IMR-90 (cell line): ENCODE measurements around the gene MTIF2. TPM values are rescaled to one million over a fixed set of nuclear protein-coding genes. Genes with fewer than 3 reads are reported as not detected.

Source experiments
- ATAC-seq: fragments of 200-7000 bp; cut with Tn5 transposase; 2 replicates; pipeline ENCODE4 v1.9.1; 2020; ENCODE audit warnings: low read depth, mild to moderate bottlenecking, moderate library complexity
- BruUV-seq: library from RNA; stranded (reverse); fragments of 400-500 nt; replicated peaks from 2 replicates; lab custom pipeline; 2021; lab: Mats Ljungman, UMichigan
- CTCF ChIA-PET: fragments of 300-600 bp; formaldehyde crosslinking; extraction: SDS; loops from one replicate; lab custom pipeline; 2021; ENCODE audit warnings: antibody characterized with exemption; lab: Yijun Ruan, JAX
- POLR2A ChIA-PET: fragments of 300-600 bp; sonication (Branson Sonifier 250); formaldehyde crosslinking; loops from one replicate; lab custom pipeline; 2022; ENCODE audit warnings: antibody characterized with exemption; ENCODE audit not compliant: unreplicated experiment; lab: Charles Lee
- DNase-seq: peaks from one replicate; pipeline ENCODE4 v3.0.0; 2013
- H2AFZ ChIP-seq: replicated peaks from 2 replicates; pipeline ENCODE3; 2013; ENCODE audit warnings: low read length, mild to moderate bottlenecking; ENCODE audit not compliant: poor library complexity
- H2AK5ac ChIP-seq: 2 replicates; pipeline ENCODE4 v1.6.1; 2013; ENCODE audit warnings: low read depth, low read length, inconsistent platforms
- H2AK9ac ChIP-seq: replicated peaks from 2 replicates; pipeline ENCODE3; 2013; ENCODE audit warnings: mild to moderate bottlenecking, low read depth, low read length, moderate library complexity; ENCODE audit not compliant: poor library complexity
- H2BK120ac ChIP-seq: 2 replicates; pipeline ENCODE4 v1.6.1; 2013; ENCODE audit warnings: low read depth, low read length, inconsistent platforms
- H2BK15ac ChIP-seq: 3 replicates; pipeline ENCODE4 v1.6.1; 2013; ENCODE audit warnings: low read depth, low read length, inconsistent platforms
- H2BK20ac ChIP-seq: 2 replicates; pipeline ENCODE4 v1.6.1; 2013; ENCODE audit warnings: low read depth, mild to moderate bottlenecking, inconsistent platforms, low read length, moderate library complexity
- H2BK5ac ChIP-seq: 2 replicates; pipeline ENCODE4 v1.6.1; 2013; ENCODE audit warnings: mild to moderate bottlenecking, low read depth, low read length, inconsistent platforms; ENCODE audit not compliant: poor library complexity, severe bottlenecking
- H3K14ac ChIP-seq: replicated peaks from 2 replicates; pipeline ENCODE4 v1.6.1; 2013; ENCODE audit warnings: low read depth, low read length, inconsistent platforms
- H3K18ac ChIP-seq: 2 replicates; pipeline ENCODE4 v1.6.1; 2013; ENCODE audit warnings: low read depth, low read length, control low read depth
- H3K23ac ChIP-seq: 2 replicates; pipeline ENCODE4 v1.6.1; 2013; ENCODE audit warnings: low read depth, low read length, inconsistent platforms
- H3K27ac ChIP-seq: 2 replicates; pipeline ENCODE4 v1.5.1; 2013; ENCODE audit warnings: mild to moderate bottlenecking, control low read depth, low read length; ENCODE audit not compliant: insufficient read depth
- H3K27me3 ChIP-seq: 2 replicates; pipeline ENCODE4 v1.6.1; 2013; ENCODE audit warnings: low read length; ENCODE audit not compliant: control insufficient read depth, insufficient read depth
- H3K36me3 ChIP-seq: 2 replicates; pipeline ENCODE4 v1.6.1; 2013; ENCODE audit warnings: low read length, mixed read lengths; ENCODE audit not compliant: control insufficient read depth, insufficient read depth
- H3K4ac ChIP-seq: 2 replicates; pipeline ENCODE4 v1.6.1; 2013; ENCODE audit warnings: low read depth, low read length, inconsistent platforms
- H3K4me1 ChIP-seq: 2 replicates; pipeline ENCODE4 v1.6.1; 2013; ENCODE audit warnings: low read length, mixed read lengths; ENCODE audit not compliant: control insufficient read depth, insufficient read depth
- H3K4me2 ChIP-seq: 2 replicates; pipeline ENCODE4 v1.6.1; 2013; ENCODE audit warnings: low read depth, mild to moderate bottlenecking, control low read depth, low read length, moderate library complexity
- H3K4me3 ChIP-seq: 2 replicates; pipeline ENCODE4 v1.5.1; 2013; ENCODE audit warnings: low read depth, mild to moderate bottlenecking, control low read depth, low read length, moderate library complexity; ENCODE audit not compliant: insufficient read depth
- H3K56ac ChIP-seq: 2 replicates; pipeline ENCODE4 v1.6.1; 2013; ENCODE audit warnings: low read length, inconsistent platforms; ENCODE audit not compliant: insufficient read depth; ENCODE audit errors: extremely low read depth
- H3K79me1 ChIP-seq, 2 experiments: 2 replicates each; pipeline ENCODE4 v1.6.1; 2013; ENCODE audit warnings: low read length in 2 of 2, inconsistent platforms in 1 of 2, low read depth in 1 of 2
- H3K9ac ChIP-seq: 2 replicates; pipeline ENCODE4 v1.6.1; 2013; ENCODE audit warnings: low read depth, low read length, control low read depth
- H3K9me1 ChIP-seq: 2 replicates; pipeline ENCODE4 v1.6.1; 2013; ENCODE audit warnings: low read length, inconsistent platforms; ENCODE audit not compliant: insufficient read depth
- H3K9me3 ChIP-seq: 2 replicates; pipeline ENCODE4 v1.6.1; 2013; ENCODE audit warnings: low read length; ENCODE audit not compliant: control insufficient read depth, insufficient read depth
- H4K20me1 ChIP-seq: 2 replicates; pipeline ENCODE4 v1.6.1; 2013; ENCODE audit warnings: low read length, inconsistent platforms; ENCODE audit not compliant: insufficient read depth
- H4K5ac ChIP-seq: 2 replicates; pipeline ENCODE4 v1.6.1; 2013; ENCODE audit warnings: mild to moderate bottlenecking, low read depth, low read length, control low read depth
- H4K8ac ChIP-seq, 2 experiments: 2 replicates each; pipeline ENCODE4 v1.6.1; 2013; ENCODE audit warnings: low read depth in 2 of 2, low read length in 2 of 2, control low read depth in 1 of 2, inconsistent platforms in 1 of 2
- H4K91ac ChIP-seq: 2 replicates; pipeline ENCODE4 v1.6.1; 2013; ENCODE audit warnings: low read depth, low read length, inconsistent platforms; ENCODE audit not compliant: insufficient read depth
- CEBPB ChIP-seq: IDR thresholded peaks from 2 replicates; pipeline ENCODE4 v1.6.1; 2012; ENCODE audit warnings: low read depth, low read length, improper control_type of control experiment
- CHD1 ChIP-seq: IDR thresholded peaks from 2 replicates; pipeline ENCODE4 v1.6.1; 2012; ENCODE audit warnings: low read depth, low read length, improper control_type of control experiment
- FOS ChIP-seq: fragments of 150-350 bp; IDR thresholded peaks from 2 replicates; pipeline ENCODE4 v1.6.1; 2016; ENCODE audit warnings: low read depth, low read length
- MXI1 ChIP-seq: IDR thresholded peaks from 2 replicates; pipeline ENCODE4 v1.6.1; 2012; ENCODE audit warnings: low read depth, mild to moderate bottlenecking, low read length, moderate library complexity, borderline replicate concordance
- NFE2L2 ChIP-seq: fragments of 150-350 bp; IDR thresholded peaks from 2 replicates; pipeline ENCODE4 v1.6.1; 2016; ENCODE audit warnings: low read depth, mild to moderate bottlenecking, low read length
- POLR2A ChIP-seq: IDR thresholded peaks from 2 replicates; pipeline ENCODE4 v1.6.1; 2012; ENCODE audit warnings: mild to moderate bottlenecking, low read depth, low read length
- RAD21 ChIP-seq: IDR thresholded peaks from 2 replicates; pipeline ENCODE4 v1.6.1; 2012; ENCODE audit warnings: low read length, improper control_type of control experiment
- RCOR1 ChIP-seq: IDR thresholded peaks from 2 replicates; pipeline ENCODE4 v1.6.1; 2012; ENCODE audit warnings: mild to moderate bottlenecking, low read length, improper control_type of control experiment; ENCODE audit not compliant: insufficient replicate concordance
- RFX5 ChIP-seq: IDR thresholded peaks from 2 replicates; pipeline ENCODE4 v1.8.0; 2012; ENCODE audit warnings: low read depth, mild to moderate bottlenecking, low read length, moderate library complexity
- SMC3 ChIP-seq: fragments of 150-350 bp; IDR thresholded peaks from 2 replicates; pipeline ENCODE4 v1.6.1; 2016; ENCODE audit warnings: low read depth, mild to moderate bottlenecking, antibody characterized with exemption, low read length, moderate library complexity
- dilution Hi-C: fragments of 300-500 bp; cut with HindIII; formaldehyde crosslinking; loops from one replicate; pipeline ENCODE4 v1.14.3; 2018; ENCODE audit warnings: low sequenced_read_pairs; ENCODE audit not compliant: unreplicated experiment
- in situ Hi-C: fragments of 300-500 bp; cut with MboI; formaldehyde crosslinking; loops from 3 replicates; pipeline ENCODE4 v1.14.3; 2019; ENCODE audit warnings: low sequenced_read_pairs, inconsistent platforms, mixed read lengths
- intact Hi-C: fragments of 100-400 bp; cut with micrococcal nuclease; formaldehyde crosslinking; loops from 2 replicates; pipeline ENCODE4 v1.10.0; 2022
- polyA plus RNA-seq, 3 experiments: library from polyadenylated mRNA; depleted of rRNA; stranded (reverse); fragments of >200 nt; gene quantifications; 2 replicates each; pipeline ENCODE4 v1.2.3, GENCODE V29; 2012; ENCODE audit warnings: low replicate concordance in 1 of 3
- total RNA-seq: library from RNA; depleted of rRNA; stranded (reverse); fragments of >200 nt; gene quantifications from 2 replicates; pipeline ENCODE4 v1.2.3, GENCODE V29; 2012
- TF ChIP-seq, protein P1 (sequence below): fragments of 150-350 bp; IDR thresholded peaks from 2 replicates; pipeline ENCODE4 v1.6.1; 2017; ENCODE audit warnings: mild to moderate bottlenecking, antibody characterized with exemption, low read length, low read depth
- TF ChIP-seq, protein P2 (sequence below): fragments of 150-350 bp; IDR thresholded peaks from 2 replicates; pipeline ENCODE4 v1.6.1; 2016; ENCODE audit warnings: low read depth, mild to moderate bottlenecking, low read length, moderate library complexity, borderline replicate concordance
- TF ChIP-seq, protein P3 (sequence below): conservative IDR thresholded peaks from 2 replicates; pipeline ENCODE4 v1.5.1; 2012; ENCODE audit warnings: mild to moderate bottlenecking, low read depth, low read length, improper control_type of control experiment

MTIF2 gene
- total and polyA plus RNA-seq, 2 of the 4 experiments (the other 2 are of a cell fraction): 10.8 to 22.6 TPM

DNA sequence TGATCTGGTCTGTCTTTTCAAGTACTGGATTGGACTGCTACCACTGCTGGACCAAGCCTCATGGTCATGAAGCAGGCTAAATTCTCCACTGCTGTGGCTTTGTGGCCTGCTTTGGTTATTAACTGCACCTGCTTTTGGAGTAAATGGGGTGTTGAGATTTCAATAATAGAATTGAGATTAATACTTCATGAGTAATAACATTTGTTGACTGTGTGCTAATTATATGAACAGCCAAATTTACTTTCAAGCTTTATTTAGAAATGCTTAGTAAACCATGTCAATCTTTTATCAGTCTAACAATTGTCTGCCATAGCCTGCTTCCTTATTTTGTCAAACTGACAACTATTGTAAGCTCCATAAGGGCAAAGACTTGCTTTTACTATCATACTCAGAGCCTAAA, 27.4 kb upstream of the MTIF2 start:
- H3K36me3 ChIP-seq: peaks cover 12% of the 10 kb centered on the region
- H2BK15ac ChIP-seq: no peak overlapping the region
- H3K4ac ChIP-seq: no peak overlapping the region
- no peak overlapping the region for H3K23ac ChIP-seq
- ChIA-PET POLR2A (no interaction called here), CTCF (interaction anchor here (0.6 to 0.8 kb wide), 2 partner anchors 15 to 195 kb away, joined by 3 read pairs; no protein-coding TSS in a partner anchor)
- H2AFZ ChIP-seq: no peak overlapping the region
- no peak overlapping the region for H3K56ac ChIP-seq
- no peak overlapping the region for H4K8ac ChIP-seq
- H3K9me3 ChIP-seq: no peaks in the 10 kb centered on the region
- H3K4me1 ChIP-seq: peaks cover 2% of the 10 kb centered on the region; the same call in 1 of the 2 replicates
- no peak overlapping the region for H3K14ac ChIP-seq
- no peak overlapping the region for H4K91ac ChIP-seq
- H3K18ac ChIP-seq: no peak overlapping the region
- H3K27ac ChIP-seq: no peak overlapping the region
- in situ Hi-C loops: no loop called here
- no peaks in the 10 kb centered on the region; the same call in 1 of the 2 replicates for H3K9me1 ChIP-seq
- BruUV-seq: no TSS peak
- no peaks in the 10 kb centered on the region for H3K27me3 ChIP-seq
- H2BK20ac ChIP-seq: no peak overlapping the region
- no peak overlapping the region for H4K5ac ChIP-seq
- H3K9ac ChIP-seq: no peak overlapping the region
- TF ChIP-seq, protein P1, sequence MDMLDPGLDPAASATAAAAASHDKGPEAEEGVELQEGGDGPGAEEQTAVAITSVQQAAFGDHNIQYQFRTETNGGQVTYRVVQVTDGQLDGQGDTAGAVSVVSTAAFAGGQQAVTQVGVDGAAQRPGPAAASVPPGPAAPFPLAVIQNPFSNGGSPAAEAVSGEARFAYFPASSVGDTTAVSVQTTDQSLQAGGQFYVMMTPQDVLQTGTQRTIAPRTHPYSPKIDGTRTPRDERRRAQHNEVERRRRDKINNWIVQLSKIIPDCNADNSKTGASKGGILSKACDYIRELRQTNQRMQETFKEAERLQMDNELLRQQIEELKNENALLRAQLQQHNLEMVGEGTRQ: no peak
- TF ChIP-seq POLR2A (no peak), CEBPB (no peak), RAD21 (no peak), RFX5 (no peak), SMC3 (no peak), RCOR1 (no peak), FOS (no peak), CHD1 (no peak), NFE2L2 (no peak), MXI1 (no peak)
- TF ChIP-seq, protein P2, sequence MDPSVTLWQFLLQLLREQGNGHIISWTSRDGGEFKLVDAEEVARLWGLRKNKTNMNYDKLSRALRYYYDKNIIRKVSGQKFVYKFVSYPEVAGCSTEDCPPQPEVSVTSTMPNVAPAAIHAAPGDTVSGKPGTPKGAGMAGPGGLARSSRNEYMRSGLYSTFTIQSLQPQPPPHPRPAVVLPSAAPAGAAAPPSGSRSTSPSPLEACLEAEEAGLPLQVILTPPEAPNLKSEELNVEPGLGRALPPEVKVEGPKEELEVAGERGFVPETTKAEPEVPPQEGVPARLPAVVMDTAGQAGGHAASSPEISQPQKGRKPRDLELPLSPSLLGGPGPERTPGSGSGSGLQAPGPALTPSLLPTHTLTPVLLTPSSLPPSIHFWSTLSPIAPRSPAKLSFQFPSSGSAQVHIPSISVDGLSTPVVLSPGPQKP: no peak
- TF ChIP-seq, protein P3, sequence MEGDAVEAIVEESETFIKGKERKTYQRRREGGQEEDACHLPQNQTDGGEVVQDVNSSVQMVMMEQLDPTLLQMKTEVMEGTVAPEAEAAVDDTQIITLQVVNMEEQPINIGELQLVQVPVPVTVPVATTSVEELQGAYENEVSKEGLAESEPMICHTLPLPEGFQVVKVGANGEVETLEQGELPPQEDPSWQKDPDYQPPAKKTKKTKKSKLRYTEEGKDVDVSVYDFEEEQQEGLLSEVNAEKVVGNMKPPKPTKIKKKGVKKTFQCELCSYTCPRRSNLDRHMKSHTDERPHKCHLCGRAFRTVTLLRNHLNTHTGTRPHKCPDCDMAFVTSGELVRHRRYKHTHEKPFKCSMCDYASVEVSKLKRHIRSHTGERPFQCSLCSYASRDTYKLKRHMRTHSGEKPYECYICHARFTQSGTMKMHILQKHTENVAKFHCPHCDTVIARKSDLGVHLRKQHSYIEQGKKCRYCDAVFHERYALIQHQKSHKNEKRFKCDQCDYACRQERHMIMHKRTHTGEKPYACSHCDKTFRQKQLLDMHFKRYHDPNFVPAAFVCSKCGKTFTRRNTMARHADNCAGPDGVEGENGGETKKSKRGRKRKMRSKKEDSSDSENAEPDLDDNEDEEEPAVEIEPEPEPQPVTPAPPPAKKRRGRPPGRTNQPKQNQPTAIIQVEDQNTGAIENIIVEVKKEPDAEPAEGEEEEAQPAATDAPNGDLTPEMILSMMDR: no peak
- dilution Hi-C loops: no loop called here
- no peak overlapping the region for H3K4me2 ChIP-seq
- H3K4me3 ChIP-seq: no peak overlapping the region
- no peak overlapping the region for H2BK5ac ChIP-seq
- no peak overlapping the region for H2BK120ac ChIP-seq
- ATAC-seq (no peak), DNase-seq (no peak)
- no peak overlapping the region for H2AK9ac ChIP-seq
- no peaks in the 10 kb centered on the region for H4K20me1 ChIP-seq
- peaks cover 2% of the 10 kb centered on the region in 2 experiments; a peak in 2 of 4 replicates for H3K79me1 ChIP-seq
- no peak overlapping the region for H2AK5ac ChIP-seq
- intact Hi-C loops: no loop called here
